Activated CD4-positive, alpha-beta T cell treated with anti-CD3 and anti-CD28 coated beads, Interleukin-10, Interleukin-2, amounts not matched to agents 100 ng/mL and 50 ng/mL, durations not matched to agents 16 hours and 8 hours (primary cell): Measurements from ENCODE around the gene EVC.

ENCODE experiments used
- DNase-seq: peaks from one replicate; pipeline ENCODE4 v3.0.0-alpha.2; 2020

Gene EVC

GRCh38 chr4:5758741-5759140, 47.7 kb downstream of the EVC start:
- DNase-seq = peak; percentile 86

GRCh38 chr4:5759236-5760075, 48.5 kb downstream of the EVC start:
- DNase-seq = no peak

GRCh38 chr4:5760246-5760645, 49.2 kb downstream of the EVC start:
- DNase-seq = no peak

GRCh38 chr4:5760936-5761480, 50.0 kb downstream of the EVC start:
- no peak for DNase-seq

GRCh38 chr4:5770051-5770450, 59.0 kb downstream of the EVC start:
- no peak for DNase-seq

- no peak for DNase-seq
These were observed 61.7 kb downstream of the EVC start for GRCh38 chr4:5772528-5773270.

- no peak for DNase-seq
These were observed 62.2 kb downstream of the EVC start for GRCh38 chr4:5773271-5773555.

GRCh38 chr4:5774416-5775036, 63.5 kb downstream of the EVC start:
- no peak for DNase-seq

GRCh38 chr4:5776510-5776909, 65.5 kb downstream of the EVC start:
- no peak for DNase-seq

GRCh38 chr4:5780831-5781480, 70.0 kb downstream of the EVC start:
- no peak for DNase-seq

GRCh38 chr4:5781691-5782090, 70.7 kb downstream of the EVC start:
- no peak for DNase-seq

- no peak for DNase-seq
These were observed 72.0 kb downstream of the EVC start for GRCh38 chr4:5782829-5783476.

GRCh38 chr4:5783486-5783885, 72.5 kb downstream of the EVC start:
- DNase-seq = no peak

- DNase-seq = no peak
These were observed 73.0 kb downstream of the EVC start for GRCh38 chr4:5784021-5784420.

GRCh38 chr4:5784960-5785611, 74.1 kb downstream of the EVC start:
- no peak for DNase-seq

GRCh38 chr4:5785806-5786680, 75.0 kb downstream of the EVC start:
- no peak for DNase-seq

GRCh38 chr4:5787311-5787710, 76.3 kb downstream of the EVC start:
- no peak for DNase-seq

GRCh38 chr4:5788144-5788543, 77.1 kb downstream of the EVC start:
- DNase-seq = no peak

GRCh38 chr4:5789141-5789540, 78.1 kb downstream of the EVC start:
- DNase-seq = no peak

- no peak for DNase-seq
These were observed 79.5 kb downstream of the EVC start for GRCh38 chr4:5790546-5790857.

GRCh38 chr4:5791654-5792053, 80.7 kb downstream of the EVC start:
- no peak for DNase-seq
